HG02798 (cell line): Measurements from ENCODE around the gene PON2.

Source experiments
- ATAC-seq: cut with Tn5 transposase; IDR thresholded peaks from one replicate; pipeline ENCODE4 v1.9.1; 2021; ENCODE audit warnings: mild to moderate bottlenecking; ENCODE audit not compliant: unreplicated experiment, poor library complexity

The PON2 gene

GRCh38 chr7:95446618-95447017 is 11.8 kb upstream of the PON2 start:
- no peak for ATAC-seq

- ATAC-seq: no peak
These were observed 10.0 kb upstream of the PON2 start for GRCh38 chr7:95444796-95445195.

GRCh38 chr7:95441042-95441823 is 6.4 kb upstream of the PON2 start:
- ATAC-seq: no peak

- no peak for ATAC-seq
These were observed 5.7 kb upstream of the PON2 start for GRCh38 chr7:95440394-95441038.

GRCh38 chr7:95436407-95436806 is 1.6 kb upstream of the PON2 start:
- no peak for ATAC-seq

GRCh38 chr7:95435422-95435780 is 573 bp upstream of the PON2 start:
- no peak for ATAC-seq

- ATAC-seq: no peak
These were observed 774 bp downstream of the PON2 start for GRCh38 chr7:95433952-95434556.

- ATAC-seq: no peak
These were observed 1.7 kb downstream of the PON2 start for GRCh38 chr7:95433129-95433528.

GRCh38 chr7:95432606-95433005 is 2.2 kb downstream of the PON2 start:
- no peak for ATAC-seq

GRCh38 chr7:95430864-95431263 is 4.0 kb downstream of the PON2 start:
- no peak for ATAC-seq

GRCh38 chr7:95429241-95429990 is 5.4 kb downstream of the PON2 start:
- ATAC-seq: no peak

- ATAC-seq: no peak
These were observed 6.8 kb downstream of the PON2 start for GRCh38 chr7:95427914-95428516.

- no peak for ATAC-seq
These were observed 7.7 kb downstream of the PON2 start for GRCh38 chr7:95427166-95427565.

GRCh38 chr7:95425694-95426093 is 9.1 kb downstream of the PON2 start:
- ATAC-seq: no peak

GRCh38 chr7:95424716-95425115 is 10.1 kb downstream of the PON2 start:
- ATAC-seq: no peak

- ATAC-seq: peak; percentile 31
These were observed 12.9 kb downstream of the PON2 start for GRCh38 chr7:95421847-95422444.

- peak; percentile 30 for ATAC-seq
These were observed 13.6 kb downstream of the PON2 start for GRCh38 chr7:95421000-95421846.

- no peak for ATAC-seq
These were observed 22.8 kb downstream of the PON2 start for GRCh38 chr7:95412075-95412474.

GRCh38 chr7:95411666-95412065 is 23.2 kb downstream of the PON2 start:
- ATAC-seq: no peak
